ENCODE measurements around the gene AGBL1. TPM values are rescaled to one million over a fixed set of nuclear protein-coding genes. Genes with fewer than 3 reads are reported as not detected.

The AGBL1 gene
- total and polyA plus RNA-seq, 2 experiments from 2014 or later, result 0.03 TPM; not detected in 1

DNA sequence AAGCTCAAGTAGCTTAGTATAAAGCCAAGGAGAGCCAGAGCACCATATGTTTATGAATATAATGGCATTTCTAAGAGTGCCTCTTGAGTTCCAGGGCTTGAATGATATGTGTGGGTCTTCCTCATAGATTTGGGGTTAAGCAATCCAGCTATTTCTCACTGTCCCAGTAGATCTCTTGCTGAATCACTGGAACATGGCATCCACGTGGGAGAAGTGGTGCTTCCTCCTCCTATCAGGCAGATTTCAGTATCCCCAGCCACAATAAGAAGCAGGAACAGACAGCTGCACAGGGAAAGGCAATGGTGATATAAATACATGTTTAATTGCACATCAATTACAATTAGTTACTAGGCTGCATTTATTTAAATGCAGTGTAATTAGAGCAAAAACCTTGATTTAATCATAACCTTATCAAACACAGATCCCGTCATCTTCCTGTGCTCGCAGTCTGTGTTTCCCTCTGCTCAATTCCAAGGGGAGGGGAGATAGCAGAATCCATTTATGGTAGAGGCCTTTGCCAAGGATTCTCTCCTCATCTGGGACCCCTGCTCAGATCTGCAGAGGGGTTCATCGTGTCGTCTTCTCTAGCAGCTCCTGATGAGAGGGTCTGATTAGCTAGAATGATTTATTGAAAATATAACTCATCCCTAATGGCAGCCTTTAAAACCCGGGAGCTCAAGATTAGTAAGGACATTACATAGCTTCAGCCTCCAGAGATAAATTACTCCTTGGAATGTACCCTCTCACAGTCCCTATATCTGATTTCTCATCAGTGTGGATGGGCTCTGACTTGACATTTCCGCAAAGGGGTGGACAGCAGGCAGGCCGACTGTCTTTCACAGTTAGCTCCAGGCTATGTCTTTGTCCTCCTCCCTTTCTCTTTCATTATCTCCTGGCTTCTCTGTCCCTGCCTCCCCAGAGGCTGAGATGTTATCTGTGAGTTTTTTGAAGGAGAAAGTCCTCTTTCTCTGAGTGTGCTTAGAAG, 775.9 kb downstream of the AGBL1 start (continued):
- TF ChIP-seq, protein P1, sequence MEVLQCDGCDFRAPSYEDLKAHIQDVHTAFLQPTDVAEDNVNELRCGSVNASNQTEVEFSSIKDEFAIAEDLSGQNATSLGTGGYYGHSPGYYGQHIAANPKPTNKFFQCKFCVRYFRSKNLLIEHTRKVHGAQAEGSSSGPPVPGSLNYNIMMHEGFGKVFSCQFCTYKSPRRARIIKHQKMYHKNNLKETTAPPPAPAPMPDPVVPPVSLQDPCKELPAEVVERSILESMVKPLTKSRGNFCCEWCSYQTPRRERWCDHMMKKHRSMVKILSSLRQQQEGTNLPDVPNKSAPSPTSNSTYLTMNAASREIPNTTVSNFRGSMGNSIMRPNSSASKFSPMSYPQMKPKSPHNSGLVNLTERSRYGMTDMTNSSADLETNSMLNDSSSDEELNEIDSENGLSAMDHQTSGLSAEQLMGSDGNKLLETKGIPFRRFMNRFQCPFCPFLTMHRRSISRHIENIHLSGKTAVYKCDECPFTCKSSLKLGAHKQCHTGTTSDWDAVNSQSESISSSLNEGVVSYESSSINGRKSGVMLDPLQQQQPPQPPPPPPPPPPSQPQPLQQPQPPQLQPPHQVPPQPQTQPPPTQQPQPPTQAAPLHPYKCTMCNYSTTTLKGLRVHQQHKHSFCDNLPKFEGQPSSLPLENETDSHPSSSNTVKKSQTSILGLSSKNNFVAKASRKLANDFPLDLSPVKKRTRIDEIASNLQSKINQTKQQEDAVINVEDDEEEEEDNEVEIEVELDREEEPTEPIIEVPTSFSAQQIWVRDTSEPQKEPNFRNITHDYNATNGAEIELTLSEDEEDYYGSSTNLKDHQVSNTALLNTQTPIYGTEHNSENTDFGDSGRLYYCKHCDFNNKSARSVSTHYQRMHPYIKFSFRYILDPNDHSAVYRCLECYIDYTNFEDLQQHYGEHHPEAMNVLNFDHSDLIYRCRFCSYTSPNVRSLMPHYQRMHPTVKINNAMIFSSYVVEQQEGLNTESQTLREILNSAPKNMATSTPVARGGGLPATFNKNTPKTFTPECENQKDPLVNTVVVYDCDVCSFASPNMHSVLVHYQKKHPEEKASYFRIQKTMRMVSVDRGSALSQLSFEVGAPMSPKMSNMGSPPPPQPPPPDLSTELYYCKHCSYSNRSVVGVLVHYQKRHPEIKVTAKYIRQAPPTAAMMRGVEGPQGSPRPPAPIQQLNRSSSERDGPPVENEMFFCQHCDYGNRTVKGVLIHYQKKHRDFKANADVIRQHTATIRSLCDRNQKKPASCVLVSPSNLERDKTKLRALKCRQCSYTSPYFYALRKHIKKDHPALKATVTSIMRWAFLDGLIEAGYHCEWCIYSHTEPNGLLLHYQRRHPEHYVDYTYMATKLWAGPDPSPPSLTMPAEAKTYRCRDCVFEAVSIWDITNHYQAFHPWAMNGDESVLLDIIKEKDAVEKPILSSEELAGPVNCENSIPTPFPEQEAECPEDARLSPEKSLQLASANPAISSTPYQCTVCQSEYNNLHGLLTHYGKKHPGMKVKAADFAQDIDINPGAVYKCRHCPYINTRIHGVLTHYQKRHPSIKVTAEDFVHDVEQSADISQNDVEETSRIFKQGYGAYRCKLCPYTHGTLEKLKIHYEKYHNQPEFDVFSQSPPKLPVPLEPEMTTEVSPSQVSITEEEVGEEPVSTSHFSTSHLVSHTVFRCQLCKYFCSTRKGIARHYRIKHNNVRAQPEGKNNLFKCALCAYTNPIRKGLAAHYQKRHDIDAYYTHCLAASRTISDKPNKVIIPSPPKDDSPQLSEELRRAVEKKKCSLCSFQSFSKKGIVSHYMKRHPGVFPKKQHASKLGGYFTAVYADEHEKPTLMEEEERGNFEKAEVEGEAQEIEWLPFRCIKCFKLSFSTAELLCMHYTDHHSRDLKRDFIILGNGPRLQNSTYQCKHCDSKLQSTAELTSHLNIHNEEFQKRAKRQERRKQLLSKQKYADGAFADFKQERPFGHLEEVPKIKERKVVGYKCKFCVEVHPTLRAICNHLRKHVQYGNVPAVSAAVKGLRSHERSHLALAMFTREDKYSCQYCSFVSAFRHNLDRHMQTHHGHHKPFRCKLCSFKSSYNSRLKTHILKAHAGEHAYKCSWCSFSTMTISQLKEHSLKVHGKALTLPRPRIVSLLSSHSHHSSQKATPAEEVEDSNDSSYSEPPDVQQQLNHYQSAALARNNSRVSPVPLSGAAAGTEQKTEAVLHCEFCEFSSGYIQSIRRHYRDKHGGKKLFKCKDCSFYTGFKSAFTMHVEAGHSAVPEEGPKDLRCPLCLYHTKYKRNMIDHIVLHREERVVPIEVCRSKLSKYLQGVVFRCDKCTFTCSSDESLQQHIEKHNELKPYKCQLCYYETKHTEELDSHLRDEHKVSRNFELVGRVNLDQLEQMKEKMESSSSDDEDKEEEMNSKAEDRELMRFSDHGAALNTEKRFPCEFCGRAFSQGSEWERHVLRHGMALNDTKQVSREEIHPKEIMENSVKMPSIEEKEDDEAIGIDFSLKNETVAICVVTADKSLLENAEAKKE (CRISPR knock-in tag; IDR thresholded peaks at IDR 0.05), result no peak
- TF ChIP-seq, protein P2, sequence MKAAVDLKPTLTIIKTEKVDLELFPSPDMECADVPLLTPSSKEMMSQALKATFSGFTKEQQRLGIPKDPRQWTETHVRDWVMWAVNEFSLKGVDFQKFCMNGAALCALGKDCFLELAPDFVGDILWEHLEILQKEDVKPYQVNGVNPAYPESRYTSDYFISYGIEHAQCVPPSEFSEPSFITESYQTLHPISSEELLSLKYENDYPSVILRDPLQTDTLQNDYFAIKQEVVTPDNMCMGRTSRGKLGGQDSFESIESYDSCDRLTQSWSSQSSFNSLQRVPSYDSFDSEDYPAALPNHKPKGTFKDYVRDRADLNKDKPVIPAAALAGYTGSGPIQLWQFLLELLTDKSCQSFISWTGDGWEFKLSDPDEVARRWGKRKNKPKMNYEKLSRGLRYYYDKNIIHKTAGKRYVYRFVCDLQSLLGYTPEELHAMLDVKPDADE (IDR thresholded peaks at IDR 0.05), result no peak
- no peak for TF ChIP-seq CREB1 (CRISPR knock-in tag; IDR thresholded peaks at IDR 0.05; ENCODE audit: low read depth)
- no peak for TF ChIP-seq JUNB (IDR thresholded peaks at IDR 0.05; ENCODE audit: unreplicated experiment)
- no peak for TF ChIP-seq CTCF (conservative IDR thresholded peaks at IDR 0.05; ENCODE audit: low read depth in 2 of 2)
- TF ChIP-seq STAT1 (IDR thresholded peaks at IDR 0.05; ENCODE audit: unreplicated experiment), result no peak
- TF ChIP-seq ZNF114 (CRISPR knock-in tag; IDR thresholded peaks at IDR 0.05), result no peak
- TF ChIP-seq REST (IDR thresholded peaks at IDR 0.05; ENCODE audit: unreplicated experiment), result no peak

All from GM23338 (cell line).